Measurements from ENCODE around the gene ITPA. TPM values are rescaled to one million over a fixed set of nuclear protein-coding genes. Genes with fewer than 3 reads are reported as not detected.

ITPA gene
- total and polyA plus RNA-seq, 2 of the 13 experiments (the other 11 are each of a cell fraction or from before 2014, with no cell fraction given) = 60.1 to 103 TPM

DNA sequence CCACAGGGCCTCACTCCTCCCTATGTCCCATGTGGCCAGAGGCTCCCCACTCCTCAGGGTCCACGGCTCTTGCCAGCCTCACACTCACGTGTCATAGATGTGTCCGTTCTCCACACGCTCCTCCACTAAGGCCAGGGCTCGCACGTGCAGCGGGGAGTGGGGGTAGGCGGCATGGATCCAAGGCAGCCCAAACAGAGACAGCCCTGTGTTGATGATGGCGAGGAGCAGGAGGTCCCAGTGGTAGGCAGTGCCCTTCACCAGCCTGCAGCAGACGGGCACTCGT is 19.4 kb downstream of the ITPA start:
- no peaks in the 10 kb centered on the region for H4K20me1 ChIP-seq (ENCODE audit: insufficient read depth, low read length)
- H3K4me3 ChIP-seq (replicated peaks in 1 of 3; ENCODE audit: insufficient read depth in 1 of 3, low read depth in 2 of 3, low read length in 3 of 3) = no peak overlapping the region
- intact Hi-C loops (cut with micrococcal nuclease; ENCODE audit: unreplicated experiment) = no loop called here
- POLR2A ChIA-PET = no interaction called here
- no peak overlapping the region for H2AFZ ChIP-seq (ENCODE audit: low read length)
- FAIRE-seq (no peak), ATAC-seq (no peak), DNase-seq (ENCODE audit: low spot score) (no peak)
- WGBS (ENCODE audit: low lambda C conversion rate) = 98% methylated on average over 10 of the region's 11 CpGs
- H3K9ac ChIP-seq (ENCODE audit: insufficient read depth, low read depth, low read length) = no peak overlapping the region
- H3K79me2 ChIP-seq (ENCODE audit: insufficient read depth, low read length) = no peaks in the 10 kb centered on the region
- TF ChIP-seq EEA1 (CRISPR knock-in tag; IDR thresholded peaks at IDR 0.05; ENCODE audit: borderline replicate concordance) (no peak), AGO2 (optimal IDR thresholded peaks at IDR 0.05; ENCODE audit: low read depth, low read length) (peak; percentile 19)
- H3K4me1 ChIP-seq (ENCODE audit: insufficient read depth, low read length) = peaks cover 65% of the 10 kb centered on the region
- BruUV-seq (replicated peaks) = no TSS peak
- peaks cover 0 to 17% of the 10 kb centered on the region in 2 experiments; a peak in 3 of 5 replicates for H3K36me3 ChIP-seq (replicated peaks in 1 of 2; ENCODE audit: control insufficient read depth in 1 of 2, insufficient read depth in 2 of 2, low read length in 2 of 2)
- H3K4me2 ChIP-seq (ENCODE audit: low read depth, low read length) = no peak overlapping the region
- H3K27ac ChIP-seq (ENCODE audit: extremely low read length, insufficient read depth, low read length) = no peak overlapping the region
- CTCF ChIA-PET (ENCODE audit: low intra/inter-chr PET ratio, low total read pairs) = no interaction called here
- no peaks in the 10 kb centered on the region for H3K27me3 ChIP-seq (ENCODE audit: control insufficient read depth in 1 of 2, insufficient read depth in 2 of 2, low read length in 2 of 2)
- in situ Hi-C loops (cut with HindIII; ENCODE audit: extremely low pct_ligation_motif_present, low pct_unique_long_range_greater_than_20kb) = no loop called here
- H3K9me3 ChIP-seq (ENCODE audit: low read length) = no peaks in the 10 kb centered on the region

- Histone ChIP-seq H3K4me1 (ENCODE audit: insufficient read depth, low read length) (peaks cover 63% of the 10 kb centered on the region), H3K79me2 (ENCODE audit: insufficient read depth, low read length) (no peaks in the 10 kb centered on the region), H3K4me2 (ENCODE audit: low read depth, low read length) (no peak overlapping the region), H3K27me3 (ENCODE audit: control insufficient read depth in 1 of 2, insufficient read depth in 2 of 2, low read length in 2 of 2) (no peaks in the 10 kb centered on the region), H3K9me3 (ENCODE audit: low read length) (no peaks in the 10 kb centered on the region), H3K9ac (ENCODE audit: insufficient read depth, low read depth, low read length) (no peak overlapping the region), H3K4me3 (replicated peaks in 1 of 3; ENCODE audit: insufficient read depth in 1 of 3, low read depth in 2 of 3, low read length in 3 of 3) (no peak overlapping the region), H2AFZ (ENCODE audit: low read length) (no peak overlapping the region), H4K20me1 (ENCODE audit: insufficient read depth, low read length) (no peaks in the 10 kb centered on the region), H3K36me3 (replicated peaks in 1 of 2; ENCODE audit: control insufficient read depth in 1 of 2, insufficient read depth in 2 of 2, low read length in 2 of 2) (peaks cover 0 to 15% of the 10 kb centered on the region in 2 experiments; a peak in 3 of 5 replicates), H3K27ac (ENCODE audit: extremely low read length, insufficient read depth, low read length) (no peak overlapping the region)
- FAIRE-seq (no peak), DNase-seq (ENCODE audit: low spot score) (no peak), ATAC-seq (no peak)
- 98% methylated on average over 22 of the region's 22 CpGs for WGBS (ENCODE audit: low lambda C conversion rate)
- ChIA-PET POLR2A (interaction anchor here (0.7 kb wide), 1 partner anchor 17 kb away, joined by 3 read pairs; no protein-coding TSS in a partner anchor), CTCF (ENCODE audit: low intra/inter-chr PET ratio, low total read pairs) (no interaction called here)
- BruUV-seq (replicated peaks) = no TSS peak
- intact Hi-C loops (cut with micrococcal nuclease; ENCODE audit: unreplicated experiment) (no loop called here), in situ Hi-C loops (cut with HindIII; ENCODE audit: extremely low pct_ligation_motif_present, low pct_unique_long_range_greater_than_20kb) (no loop called here)
- no peak for TF ChIP-seq TBX3 (IDR thresholded peaks at IDR 0.05; ENCODE audit: borderline replicate concordance)
- TF ChIP-seq, protein P1, sequence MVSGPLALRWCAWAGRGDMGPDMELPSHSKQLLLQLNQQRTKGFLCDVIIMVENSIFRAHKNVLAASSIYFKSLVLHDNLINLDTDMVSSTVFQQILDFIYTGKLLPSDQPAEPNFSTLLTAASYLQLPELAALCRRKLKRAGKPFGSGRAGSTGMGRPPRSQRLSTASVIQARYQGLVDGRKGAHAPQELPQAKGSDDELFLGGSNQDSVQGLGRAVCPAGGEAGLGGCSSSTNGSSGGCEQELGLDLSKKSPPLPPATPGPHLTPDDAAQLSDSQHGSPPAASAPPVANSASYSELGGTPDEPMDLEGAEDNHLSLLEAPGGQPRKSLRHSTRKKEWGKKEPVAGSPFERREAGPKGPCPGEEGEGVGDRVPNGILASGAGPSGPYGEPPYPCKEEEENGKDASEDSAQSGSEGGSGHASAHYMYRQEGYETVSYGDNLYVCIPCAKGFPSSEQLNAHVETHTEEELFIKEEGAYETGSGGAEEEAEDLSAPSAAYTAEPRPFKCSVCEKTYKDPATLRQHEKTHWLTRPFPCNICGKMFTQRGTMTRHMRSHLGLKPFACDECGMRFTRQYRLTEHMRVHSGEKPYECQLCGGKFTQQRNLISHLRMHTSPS (CRISPR knock-in tag; IDR thresholded peaks at IDR 0.05; ENCODE audit: low read depth) = no peak
- 0 out of 2 replicates have a peak, but pooled peaks have one; percentile 34 for TF ChIP-seq DZIP1 (CRISPR knock-in tag; IDR thresholded peaks at IDR 0.05)
- TF ChIP-seq ZFYVE20 (CRISPR knock-in tag; IDR thresholded peaks at IDR 0.05; ENCODE audit: borderline replicate concordance, low read depth) = no peak
- no peak for TF ChIP-seq ZNF335 (CRISPR knock-in tag; IDR thresholded peaks at IDR 0.05)
- TF ChIP-seq PRDM15 (CRISPR knock-in tag; IDR thresholded peaks at IDR 0.05) = no peak
- TF ChIP-seq, protein P2, sequence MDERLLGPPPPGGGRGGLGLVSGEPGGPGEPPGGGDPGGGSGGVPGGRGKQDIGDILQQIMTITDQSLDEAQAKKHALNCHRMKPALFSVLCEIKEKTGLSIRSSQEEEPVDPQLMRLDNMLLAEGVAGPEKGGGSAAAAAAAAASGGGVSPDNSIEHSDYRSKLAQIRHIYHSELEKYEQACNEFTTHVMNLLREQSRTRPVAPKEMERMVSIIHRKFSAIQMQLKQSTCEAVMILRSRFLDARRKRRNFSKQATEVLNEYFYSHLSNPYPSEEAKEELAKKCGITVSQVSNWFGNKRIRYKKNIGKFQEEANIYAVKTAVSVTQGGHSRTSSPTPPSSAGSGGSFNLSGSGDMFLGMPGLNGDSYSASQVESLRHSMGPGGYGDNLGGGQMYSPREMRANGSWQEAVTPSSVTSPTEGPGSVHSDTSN (CRISPR knock-in tag; IDR thresholded peaks at IDR 0.05) = no peak
Observed at GRCh38 chr20:3229158-3229557, 19.9 kb downstream of the ITPA start.

Measured in HepG2 (cell line).